GM18519 (cell line): Measurements from ENCODE around the gene CDKN2C.

Experiments
- ATAC-seq: cut with Tn5 transposase; IDR thresholded peaks from one replicate; pipeline ENCODE4 v1.9.1; 2021; ENCODE audit warnings: mild to moderate bottlenecking, moderate library complexity; ENCODE audit not compliant: unreplicated experiment, low FRiP score

CDKN2C gene

DNA sequence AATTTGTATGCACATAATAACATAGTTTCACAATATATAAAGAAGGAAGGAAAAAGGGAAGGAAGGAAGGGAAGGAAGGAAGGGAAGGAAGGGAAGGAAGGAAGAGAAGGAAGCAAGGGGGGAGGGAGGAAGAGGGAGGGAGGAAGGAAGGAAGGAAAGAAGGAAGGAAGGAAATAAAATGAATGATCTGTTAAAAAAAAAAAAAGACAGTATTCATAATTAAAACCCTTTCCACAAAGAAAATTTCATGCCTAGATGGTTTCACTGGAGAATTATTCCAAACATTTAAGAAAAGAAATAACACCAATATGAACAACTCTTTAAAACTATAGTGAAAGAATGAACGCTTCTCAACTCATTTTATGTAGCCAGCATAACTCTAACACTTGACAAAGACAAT, 44.8 kb downstream of the CDKN2C start:
- ATAC-seq: no peak

DNA sequence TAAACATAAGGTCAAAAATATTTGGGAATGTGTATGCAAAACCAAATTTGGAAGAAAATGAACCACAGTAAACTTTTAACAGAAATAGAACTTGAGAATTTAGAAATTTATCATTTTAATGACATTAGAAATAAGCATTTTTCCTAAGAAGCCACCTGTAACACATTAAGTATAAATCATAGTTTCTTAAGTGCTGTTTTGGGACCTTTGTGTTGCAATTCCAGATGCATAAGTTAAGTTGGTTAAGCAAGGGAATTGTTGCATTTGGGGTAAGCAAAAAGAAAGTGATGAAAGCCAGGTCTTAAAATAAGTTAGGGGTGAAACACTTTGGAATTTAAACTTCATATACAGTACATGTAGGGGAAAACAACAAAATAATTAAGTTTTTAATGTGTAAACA, 49.8 kb downstream of the CDKN2C start:
- ATAC-seq: no peak
